Lower lobe of right lung (tissue), 2 donors: ENCODE measurements around the gene NDST3. TPM values are rescaled to one million over a fixed set of nuclear protein-coding genes. Genes with fewer than 3 reads are reported as not detected.

Experiments used
- ATAC-seq, 2 donors: fragments of 200-7000 bp; cut with Tn5 transposase; one replicate each; pipeline ENCODE4 v1.9.1; 2020 to 2022; ENCODE audit warnings: mild to moderate bottlenecking in 2 of 2, moderate library complexity in 2 of 2
- DNase-seq: peaks from one replicate; pipeline ENCODE4 v3.0.0-alpha.2; 2020
- H3K27ac ChIP-seq: fragments of 200-600 bp; one replicate; pipeline ENCODE4 v1.8.0; 2022
- H3K27me3 ChIP-seq: fragments of 200-600 bp; one replicate; pipeline ENCODE4 v1.8.0; 2022; ENCODE audit warnings: low read depth
- H3K36me3 ChIP-seq: fragments of 200-600 bp; one replicate; pipeline ENCODE4 v1.8.0; 2022; ENCODE audit warnings: mild to moderate bottlenecking
- H3K4me1 ChIP-seq: fragments of 200-600 bp; one replicate; pipeline ENCODE4 v1.8.0; 2022
- H3K4me3 ChIP-seq: fragments of 200-600 bp; one replicate; pipeline ENCODE4 v1.8.0; 2022; ENCODE audit warnings: mild to moderate bottlenecking
- H3K9me3 ChIP-seq: fragments of 200-600 bp; one replicate; pipeline ENCODE4 v1.8.0; 2022
- CTCF ChIP-seq: fragments of 200-600 bp; IDR thresholded peaks from one replicate; pipeline ENCODE4 v1.8.0; 2022; ENCODE audit warnings: antibody characterized with exemption, mild to moderate bottlenecking
- intact Hi-C: fragments of 100-400 bp; cut with DNase I; formaldehyde crosslinking; loops from one replicate; pipeline ENCODE4 v1.11.0; 2022
- total RNA-seq: library from RNA; stranded (reverse); fragmentation: NEBNext Ultra II Directional; extraction: Animal tissue kit (Norgen Biotek cat#: 25700); gene quantifications from one replicate; pipeline ENCODE4 v1.2.1, GENCODE V29; 2021
- donor health status: DM: no; HTN: yes; CAD: no; lungs with severe emphysema.

The NDST3 gene
- total RNA-seq, 1 donor from 2014 or later = 0.06 TPM

GRCh38 chr4:118173126-118173525 lies 138.8 kb downstream of the NDST3 start:
- DNase-seq = no peak
- intact Hi-C loops = no loop called here
- H3K27ac ChIP-seq = no peak overlapping the region
- H3K9me3 ChIP-seq = no peaks in the 10 kb centered on the region
- no peaks in the 10 kb centered on the region for H3K27me3 ChIP-seq
- H3K4me3 ChIP-seq = no peak overlapping the region
- ATAC-seq = no peak
- H3K36me3 ChIP-seq = no peaks in the 10 kb centered on the region
- H3K4me1 ChIP-seq = no peaks in the 10 kb centered on the region
- no peak for TF ChIP-seq CTCF

GRCh38 chr4:118173956-118174725 lies 139.9 kb downstream of the NDST3 start:
- no peak for TF ChIP-seq CTCF
- no peak for ATAC-seq

GRCh38 chr4:118175506-118175905 lies 141.2 kb downstream of the NDST3 start:
- Histone ChIP-seq H3K4me1 (no peaks in the 10 kb centered on the region), H3K9me3 (no peaks in the 10 kb centered on the region), H3K27ac (no peak overlapping the region), H3K36me3 (no peaks in the 10 kb centered on the region), H3K27me3 (no peaks in the 10 kb centered on the region), H3K4me3 (no peak overlapping the region)
- intact Hi-C loops = no loop called here
- ATAC-seq (no peak), DNase-seq (no peak)
- no peak for TF ChIP-seq CTCF

More at GRCh38 chr4:118173956-118174725, 139.9 kb downstream of the NDST3 start:
- H3K4me3 ChIP-seq = no peak overlapping the region
- no peak for DNase-seq
- H3K9me3 ChIP-seq = no peaks in the 10 kb centered on the region
- intact Hi-C loops = no loop called here
- H3K36me3 ChIP-seq = no peaks in the 10 kb centered on the region
- no peak overlapping the region for H3K27ac ChIP-seq
- no peaks in the 10 kb centered on the region for H3K4me1 ChIP-seq
- H3K27me3 ChIP-seq = no peaks in the 10 kb centered on the region

- no peaks in the 10 kb centered on the region for H3K27me3 ChIP-seq
- DNase-seq = no peak
- H3K27ac ChIP-seq = no peak overlapping the region
- H3K9me3 ChIP-seq = no peaks in the 10 kb centered on the region
- TF ChIP-seq CTCF = no peak
- intact Hi-C loops = no loop called here
- H3K4me3 ChIP-seq = no peak overlapping the region
- H3K4me1 ChIP-seq = no peaks in the 10 kb centered on the region
- ATAC-seq = no peak
- H3K36me3 ChIP-seq = no peaks in the 10 kb centered on the region
Observed at GRCh38 chr4:118177126-118177525, 142.8 kb downstream of the NDST3 start.

- DNase-seq (no peak), ATAC-seq (no peak)
- no peak overlapping the region for H3K27ac ChIP-seq
- no peaks in the 10 kb centered on the region for H3K4me1 ChIP-seq
- no peaks in the 10 kb centered on the region for H3K27me3 ChIP-seq
- TF ChIP-seq CTCF = no peak
- no peak overlapping the region for H3K4me3 ChIP-seq
- intact Hi-C loops = no loop called here
- H3K9me3 ChIP-seq = no peaks in the 10 kb centered on the region
- no peaks in the 10 kb centered on the region for H3K36me3 ChIP-seq
Observed at GRCh38 chr4:118180776-118181175, 146.5 kb downstream of the NDST3 start.
